ENCODE results near the gene CCL4.

DNA sequence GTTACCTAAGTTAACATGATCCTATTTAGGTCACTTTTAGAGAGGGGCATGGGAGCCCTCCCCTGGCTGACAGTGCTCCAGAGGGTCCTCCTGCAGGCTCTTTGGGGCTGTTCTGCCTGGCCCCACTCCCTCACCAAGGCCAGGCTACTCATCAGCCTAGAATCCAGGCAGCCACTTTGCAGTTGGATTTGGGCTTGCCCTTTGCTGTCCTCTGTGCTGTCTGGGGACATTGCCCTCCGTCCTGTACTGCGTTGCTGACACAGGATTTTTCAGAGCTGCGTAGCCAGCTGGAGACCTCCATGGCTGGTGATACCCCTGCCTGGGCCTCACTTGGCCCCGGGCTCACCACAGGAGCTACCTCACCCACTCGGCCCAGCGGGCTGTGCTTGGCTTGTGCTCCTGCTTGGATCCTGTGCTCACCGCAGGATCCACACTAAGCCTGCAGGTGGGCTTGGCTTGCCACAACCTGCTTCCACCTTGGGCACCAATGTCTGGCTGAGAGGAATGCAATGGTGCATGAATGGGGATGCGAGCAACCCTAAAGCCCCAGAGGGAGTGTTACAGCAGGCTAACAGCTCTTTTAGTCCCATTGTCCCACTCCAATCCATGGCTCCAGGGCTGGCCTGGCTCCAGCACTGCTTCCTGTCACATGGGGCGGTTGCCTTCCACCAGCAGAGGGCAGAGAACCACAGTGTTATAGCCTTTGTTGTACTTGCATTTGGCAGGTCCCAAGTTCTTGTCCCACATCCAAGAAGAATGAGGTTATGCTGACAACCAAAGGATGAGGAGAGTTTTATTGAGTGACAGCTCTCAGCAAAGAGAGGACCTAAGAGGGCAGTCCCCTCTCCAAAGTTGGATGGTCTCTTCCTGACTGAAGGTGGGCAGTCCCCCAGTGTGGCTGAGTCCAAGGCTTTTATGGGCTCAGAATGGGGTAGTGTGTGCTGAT, 21.5 kb downstream of the CCL4 start:
- TF ChIP-seq, protein P1, sequence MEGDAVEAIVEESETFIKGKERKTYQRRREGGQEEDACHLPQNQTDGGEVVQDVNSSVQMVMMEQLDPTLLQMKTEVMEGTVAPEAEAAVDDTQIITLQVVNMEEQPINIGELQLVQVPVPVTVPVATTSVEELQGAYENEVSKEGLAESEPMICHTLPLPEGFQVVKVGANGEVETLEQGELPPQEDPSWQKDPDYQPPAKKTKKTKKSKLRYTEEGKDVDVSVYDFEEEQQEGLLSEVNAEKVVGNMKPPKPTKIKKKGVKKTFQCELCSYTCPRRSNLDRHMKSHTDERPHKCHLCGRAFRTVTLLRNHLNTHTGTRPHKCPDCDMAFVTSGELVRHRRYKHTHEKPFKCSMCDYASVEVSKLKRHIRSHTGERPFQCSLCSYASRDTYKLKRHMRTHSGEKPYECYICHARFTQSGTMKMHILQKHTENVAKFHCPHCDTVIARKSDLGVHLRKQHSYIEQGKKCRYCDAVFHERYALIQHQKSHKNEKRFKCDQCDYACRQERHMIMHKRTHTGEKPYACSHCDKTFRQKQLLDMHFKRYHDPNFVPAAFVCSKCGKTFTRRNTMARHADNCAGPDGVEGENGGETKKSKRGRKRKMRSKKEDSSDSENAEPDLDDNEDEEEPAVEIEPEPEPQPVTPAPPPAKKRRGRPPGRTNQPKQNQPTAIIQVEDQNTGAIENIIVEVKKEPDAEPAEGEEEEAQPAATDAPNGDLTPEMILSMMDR (conservative IDR thresholded peaks at IDR 0.05 in 1 of 2, IDR thresholded peaks at IDR 0.05 in 1 of 2; ENCODE audit: low read depth in 1 of 2, low read length in 2 of 2), result no peak
- TF ChIP-seq EZH2 (IDR thresholded peaks at IDR 0.05; ENCODE audit: low read length, missing control alignments), result no peak

Measured in fibroblast of lung (primary cell).